HL-60 (cell line): ENCODE data around the gene GRIK2.

Source experiments
- DNase-seq, 2 experiments: peaks; one replicate each; pipeline ENCODE4 v3.0.0-alpha.2; 2010 to 2020; ENCODE audit warnings: low read depth in 1 of 2, low spot score in 1 of 2
- H3K27ac ChIP-seq: fragments of 250-450 bp; sonication (Bioruptor Pico); replicated peaks from 2 replicates; pipeline ENCODE4 v1.5.1; 2020; ENCODE audit warnings: mild to moderate bottlenecking, moderate library complexity
- H3K27me3 ChIP-seq: fragments of 250-450 bp; sonication (Bioruptor Pico); 2 replicates; pipeline ENCODE4 v1.5.1; 2021; ENCODE audit warnings: mild to moderate bottlenecking, moderate library complexity; ENCODE audit not compliant: insufficient read depth, poor library complexity, severe bottlenecking
- H3K4me3 ChIP-seq: replicated peaks from 2 replicates; pipeline ENCODE4 v1.5.1; 2011; ENCODE audit warnings: mild to moderate bottlenecking, control low read depth, low read length; ENCODE audit not compliant: insufficient read depth
- CTCF ChIP-seq: IDR thresholded peaks from one replicate; pipeline ENCODE4 v1.5.1; 2011; ENCODE audit warnings: low read length, control low read depth, inconsistent platforms; ENCODE audit not compliant: insufficient read depth
- GABPA ChIP-seq: IDR thresholded peaks from 2 replicates; pipeline ENCODE4 v1.6.1; 2012; ENCODE audit warnings: low read depth
- POLR2AphosphoS5 ChIP-seq: IDR thresholded peaks from 2 replicates; pipeline ENCODE4 v1.6.1; 2012; ENCODE audit warnings: low read depth
- REST ChIP-seq: IDR thresholded peaks from 2 replicates; pipeline ENCODE4 v1.6.1; 2012; ENCODE audit warnings: low read depth; ENCODE audit not compliant: insufficient replicate concordance
- SPI1 ChIP-seq: IDR thresholded peaks from 2 replicates; pipeline ENCODE4 v1.6.1; 2012; ENCODE audit warnings: low read depth, mild to moderate bottlenecking, borderline replicate concordance

The GRIK2 gene

GRCh38 chr6:101543796-101544195 lies 150.3 kb downstream of the GRIK2 start:
- TF ChIP-seq SPI1 (no peak), GABPA (no peak), CTCF (no peak), REST (no peak), POLR2AphosphoS5 (no peak)
- DNase-seq = no peak
- Histone ChIP-seq H3K27me3 (no peaks in the 10 kb centered on the region), H3K27ac (no peak overlapping the region), H3K4me3 (no peak overlapping the region)

GRCh38 chr6:101544286-101544685 lies 150.8 kb downstream of the GRIK2 start:
- Histone ChIP-seq H3K4me3 (no peak overlapping the region), H3K27ac (no peak overlapping the region), H3K27me3 (no peaks in the 10 kb centered on the region)
- DNase-seq = no peak
- TF ChIP-seq REST (no peak), GABPA (no peak), CTCF (no peak), POLR2AphosphoS5 (no peak), SPI1 (no peak)

- no peak for DNase-seq
- Histone ChIP-seq H3K4me3 (no peak overlapping the region), H3K27ac (no peak overlapping the region), H3K27me3 (no peaks in the 10 kb centered on the region)
- no peak for TF ChIP-seq SPI1
- TF ChIP-seq CTCF = no peak
- no peak for TF ChIP-seq POLR2AphosphoS5
Measured at GRCh38 chr6:101545191-101545590, 151.7 kb downstream of the GRIK2 start.

GRCh38 chr6:101550451-101550850 lies 156.9 kb downstream of the GRIK2 start:
- no peak overlapping the region for H3K4me3 ChIP-seq
- no peak for DNase-seq
- TF ChIP-seq CTCF (no peak), SPI1 (no peak), POLR2AphosphoS5 (no peak), REST (no peak)
- H3K27me3 ChIP-seq = no peaks in the 10 kb centered on the region
- no peak overlapping the region for H3K27ac ChIP-seq
